HepG2 (cell line): ENCODE measurements around the gene SF3B2. TPM values are rescaled to one million over a fixed set of nuclear protein-coding genes. Genes with fewer than 3 reads are reported as not detected.

ENCODE experiments used
- ATAC-seq: fragments of 200-7000 bp; cut with Tn5 transposase; 3 replicates; pipeline ENCODE4 v1.9.1; 2020; ENCODE audit warnings: mild to moderate bottlenecking, moderate library complexity
- BruUV-seq: library from RNA; stranded (reverse); fragments of 400-500 nt; replicated peaks from 2 replicates; lab custom pipeline; 2021; lab: Mats Ljungman, UMichigan
- CTCF ChIA-PET: fragments of 300-600 bp; formaldehyde crosslinking; extraction: SDS; loops from one replicate; lab custom pipeline; 2021; ENCODE audit warnings: low total read pairs, inconsistent platforms, low intra/inter-chr PET ratio; lab: Yijun Ruan, JAX
- POLR2A ChIA-PET: fragments of 350-600 bp; sonication (Branson Sonifier 250); formaldehyde crosslinking; loops from one replicate; lab custom pipeline; 2020; ENCODE audit warnings: antibody characterized with exemption, inconsistent platforms; lab: Yijun Ruan, JAX
- DNase-seq: peaks from one replicate; pipeline ENCODE4 v3.0.0-alpha.2; 2015; ENCODE audit warnings: low spot score
- FAIRE-seq: peaks from 3 replicates; lab custom pipeline; 2011; peaks lifted over from hg19 to GRCh38; lab: Jason Lieb, UNC
- H2AFZ ChIP-seq: one replicate; pipeline ENCODE4 v1.6.1; 2011; ENCODE audit warnings: low read length, inconsistent platforms
- H3K27ac ChIP-seq: fragments of 300-600 bp; 3 replicates; pipeline ENCODE4 v1.8.0; 2011; ENCODE audit warnings: mixed run types, mild to moderate bottlenecking, mixed read lengths, low read length, inconsistent platforms; ENCODE audit not compliant: insufficient read depth; ENCODE audit errors: extremely low read length
- H3K27me3 ChIP-seq, 2 experiments: fragments of 200-600 bp in 1 of 2; 2 replicates in 1 of 2; 3 replicates in 1 of 2; pipeline versions ENCODE4 v1.6.0 to v1.8.0; 2011; ENCODE audit warnings: low read length in 2 of 2, mild to moderate bottlenecking in 2 of 2, moderate library complexity in 2 of 2, inconsistent platforms in 1 of 2; ENCODE audit not compliant: insufficient read depth in 2 of 2, control insufficient read depth in 1 of 2
- H3K36me3 ChIP-seq, 2 experiments: fragments of 200-600 bp in 1 of 2; replicated peaks in 1 of 2; 2 replicates in 1 of 2; 3 replicates in 1 of 2; pipeline versions ENCODE4 v1.5.1 to v1.8.0; 2011; ENCODE audit warnings: low read length in 2 of 2, inconsistent platforms in 1 of 2; ENCODE audit not compliant: insufficient read depth in 2 of 2, control insufficient read depth in 1 of 2
- H3K4me1 ChIP-seq: 2 replicates; pipeline ENCODE4 v1.5.1; 2012; ENCODE audit warnings: low read length, inconsistent platforms; ENCODE audit not compliant: insufficient read depth
- H3K4me2 ChIP-seq: 2 replicates; pipeline ENCODE4 v1.6.0; 2011; ENCODE audit warnings: low read depth, low read length, inconsistent platforms
- H3K4me3 ChIP-seq, 3 experiments: fragments of 200-600 bp in 1 of 3; sonication (generic), shearing (Covaris generic) in 1 of 3; replicated peaks in 1 of 3; 2 replicates each; pipeline ENCODE4 v1.5.1; 2011 to 2016; ENCODE audit warnings: low read length in 3 of 3, inconsistent platforms in 2 of 3, low read depth in 2 of 3, mild to moderate bottlenecking in 2 of 3, control low read depth in 1 of 3, mixed read lengths in 1 of 3; ENCODE audit not compliant: insufficient read depth in 1 of 3
- H3K79me2 ChIP-seq: one replicate; pipeline ENCODE4 v1.6.1; 2011; ENCODE audit warnings: low read length, inconsistent platforms; ENCODE audit not compliant: insufficient read depth
- H3K9ac ChIP-seq: 2 replicates; pipeline ENCODE4 v1.6.0; 2011; ENCODE audit warnings: mild to moderate bottlenecking, low read depth, low read length, inconsistent platforms; ENCODE audit not compliant: insufficient read depth
- H3K9me3 ChIP-seq: 2 replicates; pipeline ENCODE4 v1.5.1; 2012; ENCODE audit warnings: mild to moderate bottlenecking, low read length
- H4K20me1 ChIP-seq: 2 replicates; pipeline ENCODE4 v1.6.0; 2011; ENCODE audit warnings: inconsistent platforms, mild to moderate bottlenecking, low read length, moderate library complexity; ENCODE audit not compliant: insufficient read depth
- ATF4 ChIP-seq, 2 experiments: fragments of 450-650 bp in 1 of 2; sonication (generic) in 1 of 2; formaldehyde crosslinking; IDR thresholded peaks; 2 replicates each; pipeline versions ENCODE4 v1.5.0 to v1.8.0; 2020 to 2022; ENCODE audit warnings: mild to moderate bottlenecking in 1 of 2, missing genetic modification reagents in 1 of 2
- ATF5 ChIP-seq: sonication (generic); formaldehyde crosslinking; IDR thresholded peaks from 2 replicates; pipeline ENCODE4 v1.4.0; 2020; ENCODE audit warnings: mild to moderate bottlenecking, low read depth, missing genetic modification reagents
- BCLAF1 ChIP-seq: fragments of 450-650 bp; IDR thresholded peaks from 2 replicates; pipeline ENCODE4 v1.6.1; 2017; ENCODE audit warnings: mild to moderate bottlenecking
- PLRG1 ChIP-seq: fragments of 450-650 bp; conservative IDR thresholded peaks from 2 replicates; pipeline ENCODE4 v1.6.1; 2016
- SNAPC2 ChIP-seq: sonication (generic); formaldehyde crosslinking; IDR thresholded peaks from 2 replicates; pipeline ENCODE4 v1.8.1; 2022; ENCODE audit warnings: mild to moderate bottlenecking, missing genetic modification reagents
- TEAD2 ChIP-seq: sonication (generic); formaldehyde crosslinking; IDR thresholded peaks from 2 replicates; pipeline ENCODE4 v1.9.0; 2021; ENCODE audit warnings: missing genetic modification reagents
- ZFY ChIP-seq: sonication (generic); formaldehyde crosslinking; IDR thresholded peaks from 2 replicates; pipeline ENCODE4 v1.4.0; 2020; ENCODE audit warnings: missing genetic modification reagents
- ZNF326 ChIP-seq: sonication (generic); formaldehyde crosslinking; IDR thresholded peaks from 2 replicates; pipeline ENCODE4 v1.4.0; 2020; ENCODE audit warnings: missing genetic modification reagents, borderline replicate concordance
- ZSCAN9 ChIP-seq: IDR thresholded peaks from 2 replicates; pipeline ENCODE4 v1.6.1; 2016; ENCODE audit warnings: borderline replicate concordance
- WGBS: methylation state at CpG from one replicate; pipeline ENCODE4 v1.1.6; 2017; ENCODE audit warnings: low lambda C conversion rate; 5-methylcytosine and 5-hydroxymethylcytosine counted together
- in situ Hi-C: cut with HindIII; loops from 2 replicates; pipeline ENCODE4 v1.10.0; 2017; ENCODE audit warnings: low pct_unique_long_range_greater_than_20kb; ENCODE audit not compliant: extremely low pct_ligation_motif_present
- intact Hi-C: fragments of 100-400 bp; cut with micrococcal nuclease; formaldehyde crosslinking; loops from one replicate; pipeline ENCODE4 v1.10.0; 2022; ENCODE audit not compliant: unreplicated experiment
- polyA plus RNA-seq, 8 experiments: library from polyadenylated mRNA; depleted of rRNA in 3 of 8; stranded (reverse) in 7 of 8; unstranded in 1 of 8; fragments of >200 nt; fragmentation: Illumina TruSeq in 4 of 8; extraction: Trizol in 4 of 8; gene quantifications; 2 replicates each; pipeline versions ENCODE4 v1.2.1 to v1.2.3, GENCODE V29; 2011 to 2016; ENCODE audit warnings: low read depth in 4 of 8, missing spikeins in 1 of 8, mixed read lengths in 1 of 8; ENCODE audit not compliant: insufficient read depth in 1 of 8
- total RNA-seq, 5 experiments: library from RNA; depleted of rRNA; stranded (reverse); fragments of >200 nt; fragmentation: Illumina TruSeq; extraction: Trizol; gene quantifications; 2 replicates each; pipeline ENCODE4 v1.2.3, GENCODE V29; 2016; ENCODE audit warnings: low read depth in 1 of 5
- TF ChIP-seq, protein P1 (sequence below): IDR thresholded peaks from 2 replicates; pipeline ENCODE4 v1.6.1; 2012; ENCODE audit warnings: low read length, improper control_type of control experiment
- TF ChIP-seq, protein P2 (sequence below): sonication (generic); formaldehyde crosslinking; IDR thresholded peaks from 2 replicates; pipeline ENCODE4 v1.5.0; 2020; ENCODE audit warnings: mild to moderate bottlenecking, missing genetic modification reagents, borderline replicate concordance

The SF3B2 gene
- total and polyA plus RNA-seq, 2 of the 13 experiments (the other 11 are each of a cell fraction or from before 2014, with no cell fraction given): 70.4 to 153 TPM

DNA sequence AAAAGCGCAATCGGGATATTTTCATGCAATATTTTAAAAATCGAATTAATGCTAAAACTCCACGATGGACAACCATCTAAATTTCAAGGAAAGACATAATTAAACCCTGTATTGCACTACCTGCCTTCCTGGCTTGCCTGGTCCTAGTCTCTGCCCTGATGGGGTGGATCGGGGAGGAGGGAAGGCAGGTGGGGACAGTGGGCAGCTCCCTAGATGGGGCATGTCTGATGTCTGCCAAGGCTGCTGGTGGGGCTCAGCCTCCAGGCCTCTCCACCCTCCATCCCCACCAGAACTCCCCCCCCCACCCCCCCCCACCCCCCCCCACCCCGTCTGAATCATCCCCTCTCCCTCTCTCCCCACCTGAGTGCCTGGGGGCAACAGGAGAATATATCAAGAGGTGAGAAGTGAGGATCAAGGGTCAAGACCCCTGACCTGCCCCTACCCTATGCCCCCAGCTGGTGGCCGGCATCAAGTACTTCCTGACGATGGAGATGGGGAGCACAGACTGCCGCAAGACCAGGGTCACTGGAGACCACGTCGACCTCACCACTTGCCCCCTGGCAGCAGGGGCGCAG lies 39.7 kb upstream of the SF3B2 start:
- Histone ChIP-seq H3K4me2 (no peak overlapping the region), H2AFZ (no peak overlapping the region), H3K4me3 (no peak overlapping the region), H3K79me2 (no peaks in the 10 kb centered on the region), H3K36me3 (no peaks in the 10 kb centered on the region), H3K9me3 (no peaks in the 10 kb centered on the region), H3K27me3 (peaks cover 9 to 45% of the 10 kb centered on the region in 2 experiments; a peak in 4 of 5 replicates)
- 52% methylated on average over 6 of the region's 12 CpGs for WGBS
- ChIA-PET CTCF (no interaction called here), POLR2A (interaction anchor here (1.2 kb wide), 1 partner anchor 10 kb away, joined by 3 read pairs; the partner anchor contains the start of genes BANF1 and EIF1AD)
- no peak for DNase-seq
- no TSS peak for BruUV-seq
- intact Hi-C loops: no loop called here
- TF ChIP-seq SNAPC2 (CRISPR knock-in tag): no peak
- no peak for TF ChIP-seq ATF5 (CRISPR knock-in tag)
- TF ChIP-seq, protein P1, sequence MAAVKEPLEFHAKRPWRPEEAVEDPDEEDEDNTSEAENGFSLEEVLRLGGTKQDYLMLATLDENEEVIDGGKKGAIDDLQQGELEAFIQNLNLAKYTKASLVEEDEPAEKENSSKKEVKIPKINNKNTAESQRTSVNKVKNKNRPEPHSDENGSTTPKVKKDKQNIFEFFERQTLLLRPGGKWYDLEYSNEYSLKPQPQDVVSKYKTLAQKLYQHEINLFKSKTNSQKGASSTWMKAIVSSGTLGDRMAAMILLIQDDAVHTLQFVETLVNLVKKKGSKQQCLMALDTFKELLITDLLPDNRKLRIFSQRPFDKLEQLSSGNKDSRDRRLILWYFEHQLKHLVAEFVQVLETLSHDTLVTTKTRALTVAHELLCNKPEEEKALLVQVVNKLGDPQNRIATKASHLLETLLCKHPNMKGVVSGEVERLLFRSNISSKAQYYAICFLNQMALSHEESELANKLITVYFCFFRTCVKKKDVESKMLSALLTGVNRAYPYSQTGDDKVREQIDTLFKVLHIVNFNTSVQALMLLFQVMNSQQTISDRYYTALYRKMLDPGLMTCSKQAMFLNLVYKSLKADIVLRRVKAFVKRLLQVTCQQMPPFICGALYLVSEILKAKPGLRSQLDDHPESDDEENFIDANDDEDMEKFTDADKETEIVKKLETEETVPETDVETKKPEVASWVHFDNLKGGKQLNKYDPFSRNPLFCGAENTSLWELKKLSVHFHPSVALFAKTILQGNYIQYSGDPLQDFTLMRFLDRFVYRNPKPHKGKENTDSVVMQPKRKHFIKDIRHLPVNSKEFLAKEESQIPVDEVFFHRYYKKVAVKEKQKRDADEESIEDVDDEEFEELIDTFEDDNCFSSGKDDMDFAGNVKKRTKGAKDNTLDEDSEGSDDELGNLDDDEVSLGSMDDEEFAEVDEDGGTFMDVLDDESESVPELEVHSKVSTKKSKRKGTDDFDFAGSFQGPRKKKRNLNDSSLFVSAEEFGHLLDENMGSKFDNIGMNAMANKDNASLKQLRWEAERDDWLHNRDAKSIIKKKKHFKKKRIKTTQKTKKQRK: no peak
- TF ChIP-seq, protein P2, sequence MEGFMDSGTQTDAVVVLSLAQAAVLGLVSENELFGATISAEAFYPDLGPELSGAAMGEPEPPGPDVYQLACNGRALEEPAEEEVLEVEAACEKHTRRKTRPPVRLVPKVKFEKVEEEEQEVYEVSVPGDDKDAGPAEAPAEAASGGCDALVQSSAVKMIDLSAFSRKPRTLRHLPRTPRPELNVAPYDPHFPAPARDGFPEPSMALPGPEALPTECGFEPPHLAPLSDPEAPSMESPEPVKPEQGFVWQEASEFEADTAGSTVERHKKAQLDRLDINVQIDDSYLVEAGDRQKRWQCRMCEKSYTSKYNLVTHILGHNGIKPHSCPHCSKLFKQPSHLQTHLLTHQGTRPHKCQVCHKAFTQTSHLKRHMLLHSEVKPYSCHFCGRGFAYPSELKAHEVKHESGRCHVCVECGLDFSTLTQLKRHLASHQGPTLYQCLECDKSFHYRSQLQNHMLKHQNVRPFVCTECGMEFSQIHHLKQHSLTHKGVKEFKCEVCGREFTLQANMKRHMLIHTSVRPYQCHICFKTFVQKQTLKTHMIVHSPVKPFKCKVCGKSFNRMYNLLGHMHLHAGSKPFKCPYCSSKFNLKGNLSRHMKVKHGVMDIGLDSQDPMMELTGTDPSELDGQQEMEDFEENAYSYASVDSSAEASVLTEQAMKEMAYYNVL (CRISPR knock-in tag): no peak
- TF ChIP-seq TEAD2: no peak
- TF ChIP-seq ATF4 (CRISPR knock-in tag; IDR thresholded peaks at IDR 0.05): no peak
- TF ChIP-seq ZNF326: no peak
- TF ChIP-seq ZFY (CRISPR knock-in tag): no peak
- no peak for TF ChIP-seq BCLAF1
- TF ChIP-seq PLRG1: no peak
- no peak for TF ChIP-seq ZSCAN9 (CRISPR knock-in tag)
- TF ChIP-seq, all 625 proteins: peak for 0
- no peaks in the 10 kb centered on the region for H4K20me1 ChIP-seq
- peaks cover 6% of the 10 kb centered on the region; the same call in 1 of the 2 replicates for H3K4me1 ChIP-seq
- FAIRE-seq (no peak), ATAC-seq (no peak)
- H3K27ac ChIP-seq: no peak overlapping the region
- no peak overlapping the region for H3K9ac ChIP-seq
- in situ Hi-C loops: no loop called here
